GM12865 (cell line): ENCODE measurements around the gene RANBP9.

Source experiments
- DNase-seq: peaks from one replicate; pipeline ENCODE4 v3.0.0; 2010; ENCODE audit warnings: low read depth
- H3K4me3 ChIP-seq: 2 replicates; pipeline ENCODE4 v1.5.1; 2011; ENCODE audit warnings: mild to moderate bottlenecking, low read depth, low read length, control low read depth
- TF ChIP-seq, protein P1 (sequence below): IDR thresholded peaks from 2 replicates; pipeline ENCODE4 v1.5.1; 2011; ENCODE audit warnings: low read length, control low read depth, low read depth, inconsistent platforms; ENCODE audit not compliant: insufficient read depth; ENCODE audit errors: missing control alignments

RANBP9 gene

DNA sequence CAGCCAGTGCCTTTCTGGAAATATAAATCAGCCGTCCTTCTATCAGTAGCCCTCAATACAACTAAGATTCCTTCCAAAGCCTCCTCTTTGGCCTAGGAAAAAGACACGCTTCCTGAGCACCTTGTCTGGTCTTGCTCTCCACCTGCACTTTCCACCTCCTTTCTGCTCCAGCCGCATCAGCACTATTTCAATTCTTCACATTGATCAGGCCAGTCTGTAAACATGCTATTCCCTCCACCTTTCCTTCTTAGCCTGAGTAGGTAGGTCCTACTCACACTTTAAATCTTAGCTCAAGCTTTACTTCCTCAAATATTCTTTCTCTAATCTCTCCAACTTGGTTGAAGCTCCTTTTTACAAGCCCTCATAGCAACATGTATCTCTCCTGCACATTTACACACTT, 11.4 kb downstream of the RANBP9 start:
- TF ChIP-seq, protein P1, sequence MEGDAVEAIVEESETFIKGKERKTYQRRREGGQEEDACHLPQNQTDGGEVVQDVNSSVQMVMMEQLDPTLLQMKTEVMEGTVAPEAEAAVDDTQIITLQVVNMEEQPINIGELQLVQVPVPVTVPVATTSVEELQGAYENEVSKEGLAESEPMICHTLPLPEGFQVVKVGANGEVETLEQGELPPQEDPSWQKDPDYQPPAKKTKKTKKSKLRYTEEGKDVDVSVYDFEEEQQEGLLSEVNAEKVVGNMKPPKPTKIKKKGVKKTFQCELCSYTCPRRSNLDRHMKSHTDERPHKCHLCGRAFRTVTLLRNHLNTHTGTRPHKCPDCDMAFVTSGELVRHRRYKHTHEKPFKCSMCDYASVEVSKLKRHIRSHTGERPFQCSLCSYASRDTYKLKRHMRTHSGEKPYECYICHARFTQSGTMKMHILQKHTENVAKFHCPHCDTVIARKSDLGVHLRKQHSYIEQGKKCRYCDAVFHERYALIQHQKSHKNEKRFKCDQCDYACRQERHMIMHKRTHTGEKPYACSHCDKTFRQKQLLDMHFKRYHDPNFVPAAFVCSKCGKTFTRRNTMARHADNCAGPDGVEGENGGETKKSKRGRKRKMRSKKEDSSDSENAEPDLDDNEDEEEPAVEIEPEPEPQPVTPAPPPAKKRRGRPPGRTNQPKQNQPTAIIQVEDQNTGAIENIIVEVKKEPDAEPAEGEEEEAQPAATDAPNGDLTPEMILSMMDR, result no peak
- no peak overlapping the region for H3K4me3 ChIP-seq
- DNase-seq, result no peak

DNA sequence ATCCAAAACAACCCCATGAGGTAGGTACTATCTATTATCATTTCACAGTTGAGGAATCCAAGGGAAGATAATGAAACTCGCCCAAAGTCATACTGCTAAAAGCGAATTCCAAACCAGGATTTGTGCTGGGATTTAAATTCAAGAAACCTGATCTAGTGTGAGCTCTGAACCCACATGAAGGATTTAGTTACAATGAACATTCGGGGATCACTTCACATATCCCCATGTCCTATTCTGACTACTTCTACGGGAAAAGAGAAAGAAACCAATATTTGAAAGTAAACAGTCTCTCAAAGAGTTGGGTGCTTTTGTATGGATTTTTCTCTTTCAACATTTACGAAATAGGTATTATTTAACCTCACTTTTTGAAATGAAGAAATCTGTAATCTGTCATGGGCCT, 12.9 kb downstream of the RANBP9 start:
- TF ChIP-seq, protein P1, result no peak
- DNase-seq, result no peak
- H3K4me3 ChIP-seq, result no peak overlapping the region

DNA sequence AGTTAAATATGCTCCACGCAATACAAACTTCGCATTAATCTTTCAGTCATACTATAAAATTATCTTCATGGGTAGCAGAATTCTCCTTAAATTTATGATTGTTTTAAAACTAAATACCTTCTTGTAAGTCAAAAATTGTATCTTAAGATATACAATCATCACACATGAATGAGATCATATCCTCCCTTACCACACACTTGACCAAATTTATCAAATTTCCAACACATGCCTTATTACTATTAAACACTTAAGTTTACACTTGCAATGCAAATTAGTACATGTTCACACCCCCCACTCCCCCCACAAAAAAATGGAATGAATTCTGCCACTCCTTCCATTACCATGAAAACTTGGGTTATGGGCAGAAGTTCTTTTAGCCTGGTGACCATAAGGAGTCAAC, 13.8 kb downstream of the RANBP9 start:
- no peak for DNase-seq
- TF ChIP-seq, protein P1, result no peak
- H3K4me3 ChIP-seq, result no peak overlapping the region

DNA sequence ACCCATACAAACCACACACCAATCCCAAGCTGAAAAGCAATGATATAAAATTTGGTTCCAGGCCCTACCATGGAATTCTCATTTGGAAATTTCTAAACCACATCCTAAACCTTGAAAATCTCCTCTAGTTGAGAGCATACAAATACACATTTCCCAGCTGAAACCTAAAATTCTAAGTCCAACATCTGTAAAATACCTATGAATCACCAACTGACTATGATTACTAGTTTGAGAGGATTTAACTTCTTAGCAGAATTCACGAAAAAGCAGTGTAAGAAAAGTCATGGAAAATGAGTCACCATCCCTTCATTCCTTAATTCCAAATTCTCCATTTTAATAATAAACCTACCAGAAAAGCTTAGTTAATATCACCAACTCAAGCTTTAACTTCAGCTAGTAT, 15.4 kb downstream of the RANBP9 start:
- TF ChIP-seq, protein P1, result no peak
- DNase-seq, result no peak
- H3K4me3 ChIP-seq, result no peak overlapping the region

DNA sequence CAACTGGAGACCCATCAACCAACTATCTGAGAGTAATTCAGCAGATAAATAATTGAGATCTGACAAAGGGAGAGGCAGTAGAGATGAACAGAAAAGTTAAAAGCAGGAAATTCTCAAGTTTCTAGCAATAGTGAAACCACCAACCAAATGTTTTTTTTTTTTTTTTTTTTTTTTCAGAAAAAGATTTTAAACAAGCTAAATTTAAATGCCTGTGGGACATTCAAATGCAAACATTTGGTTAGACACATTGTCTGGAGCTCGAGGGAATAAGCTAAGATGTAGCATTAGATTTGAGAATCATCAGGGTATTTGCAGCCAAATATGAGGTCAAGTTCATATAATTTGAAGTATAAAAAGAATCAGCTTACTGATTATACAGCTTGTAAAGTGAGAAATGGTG, 16.4 kb downstream of the RANBP9 start:
- no peak for DNase-seq
- H3K4me3 ChIP-seq, result no peak overlapping the region
- TF ChIP-seq, protein P1, result no peak

DNA sequence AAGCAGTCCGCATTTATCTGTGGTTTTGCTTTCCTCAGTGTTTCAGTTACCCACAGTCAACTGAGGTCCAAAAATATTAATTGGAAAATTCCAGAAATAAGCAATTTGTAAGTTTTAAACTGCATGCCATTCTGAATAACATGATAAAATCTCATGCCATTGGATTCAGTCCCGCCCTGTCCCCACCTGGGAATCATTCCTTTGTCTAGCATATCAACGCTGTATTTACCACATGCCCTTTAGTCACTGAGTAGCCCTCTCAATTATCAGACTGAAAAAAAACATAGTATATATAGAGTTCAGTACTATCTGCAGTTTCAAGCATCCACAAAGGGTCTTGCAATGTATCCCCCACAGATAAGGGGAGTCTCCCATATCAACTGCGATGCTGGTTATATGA, 17.1 kb downstream of the RANBP9 start:
- no peak for DNase-seq
- TF ChIP-seq, protein P1, result no peak
- no peak overlapping the region for H3K4me3 ChIP-seq

DNA sequence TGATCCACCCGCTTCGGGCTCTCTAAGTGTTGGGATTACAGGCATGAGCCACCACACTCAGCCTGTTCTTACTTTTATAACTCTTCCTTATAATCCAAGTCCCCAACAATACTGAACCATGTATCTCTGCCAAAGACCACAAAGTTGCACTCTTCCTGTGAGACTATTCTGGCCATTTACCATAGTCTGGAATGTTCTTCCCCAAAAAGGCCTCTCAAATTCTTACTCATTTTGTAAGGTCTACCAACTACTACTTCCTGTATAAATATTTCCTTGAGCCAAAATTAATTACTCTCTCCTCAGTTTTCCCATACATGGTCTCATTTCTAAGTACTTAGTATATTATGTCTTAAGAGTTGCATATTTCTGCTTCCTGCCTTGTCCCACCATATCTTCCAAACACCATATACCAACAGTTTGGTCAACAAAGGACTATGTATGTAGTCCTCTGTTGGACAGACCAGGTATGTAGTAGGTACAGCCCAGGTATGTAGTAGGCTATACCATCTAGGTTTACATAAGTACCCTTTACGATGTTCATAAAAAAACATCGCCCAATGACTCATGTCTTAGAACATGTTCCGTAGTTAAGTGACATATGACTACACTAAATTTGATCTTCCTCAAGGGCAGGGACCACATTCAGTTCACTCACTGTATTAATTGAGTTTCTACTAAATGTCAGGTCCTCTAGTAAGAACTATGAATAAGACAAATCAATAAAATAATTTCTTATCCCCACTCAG, 22.0 kb downstream of the RANBP9 start:
- TF ChIP-seq, protein P1, result no peak
- no peak overlapping the region for H3K4me3 ChIP-seq
- no peak for DNase-seq
